Cerebellar cortex (tissue), 1 donor: ENCODE results near the gene SHC4.

Experiments used
- DNase-seq: peaks from one replicate; pipeline ENCODE4 v3.0.0-alpha.2; 2015; ENCODE audit warnings: low spot score

SHC4 gene

DNA sequence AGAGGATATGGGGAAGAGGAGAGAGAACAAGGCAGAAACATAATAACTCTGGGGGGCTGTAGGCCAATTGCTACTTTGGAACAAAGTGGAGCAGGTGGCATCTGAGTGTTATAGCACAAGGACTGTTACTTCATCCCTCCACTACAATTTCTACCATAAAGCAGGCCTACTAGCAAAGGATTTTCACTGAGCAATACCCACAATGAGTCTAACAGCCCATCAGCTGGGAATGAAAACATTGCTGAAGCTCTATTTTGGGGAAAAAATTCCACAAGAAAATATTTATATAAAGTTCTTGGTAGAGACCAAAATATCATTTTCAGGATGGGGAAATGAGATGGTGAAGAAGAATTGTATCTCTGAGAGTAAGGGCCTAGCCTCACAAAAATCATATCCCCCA, 3.6 kb upstream of the SHC4 start:
- no peak for DNase-seq

- no peak for DNase-seq
These were observed 3.0 kb upstream of the SHC4 start for GRCh38 chr15:48966595-48967301.

DNA sequence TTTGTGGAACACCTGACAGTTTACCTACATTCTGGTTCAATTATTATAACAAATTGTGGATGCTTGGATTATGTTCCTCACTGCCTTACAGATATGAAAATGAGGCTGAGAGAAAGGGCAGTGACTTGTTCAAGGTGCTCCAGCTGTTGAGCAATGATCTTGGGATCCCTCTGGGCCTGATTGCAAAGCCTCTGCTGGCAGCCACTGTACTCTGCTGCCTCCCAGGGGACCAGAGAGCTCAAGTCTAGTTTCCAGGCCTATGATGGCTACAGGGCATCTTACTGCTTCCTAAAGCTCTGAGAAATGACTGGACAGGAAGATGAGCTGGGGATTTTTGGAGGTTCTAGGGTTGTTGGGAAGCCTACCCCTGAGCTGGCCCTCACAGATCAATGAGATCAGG, 2.3 kb upstream of the SHC4 start:
- DNase-seq, result no peak

DNA sequence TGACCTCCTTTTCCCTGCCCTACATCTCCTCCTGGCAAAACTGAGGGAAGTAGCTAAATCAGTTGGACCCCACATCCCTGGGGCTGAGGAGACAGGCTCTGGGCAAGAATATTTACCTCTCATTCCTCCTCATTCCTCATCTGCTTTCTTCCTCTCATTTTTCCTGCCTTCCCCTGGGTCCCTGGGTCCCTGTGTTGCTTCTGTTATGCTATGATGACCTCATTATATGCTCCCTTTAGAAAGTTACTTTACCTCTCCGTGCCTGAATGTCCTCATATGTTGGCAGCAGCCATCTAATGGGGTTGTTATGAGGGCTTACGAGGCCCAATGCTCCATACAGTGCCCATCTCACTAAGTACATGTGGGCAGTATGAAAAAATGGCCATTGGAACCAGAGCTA, 1.2 kb upstream of the SHC4 start:
- no peak for DNase-seq

DNA sequence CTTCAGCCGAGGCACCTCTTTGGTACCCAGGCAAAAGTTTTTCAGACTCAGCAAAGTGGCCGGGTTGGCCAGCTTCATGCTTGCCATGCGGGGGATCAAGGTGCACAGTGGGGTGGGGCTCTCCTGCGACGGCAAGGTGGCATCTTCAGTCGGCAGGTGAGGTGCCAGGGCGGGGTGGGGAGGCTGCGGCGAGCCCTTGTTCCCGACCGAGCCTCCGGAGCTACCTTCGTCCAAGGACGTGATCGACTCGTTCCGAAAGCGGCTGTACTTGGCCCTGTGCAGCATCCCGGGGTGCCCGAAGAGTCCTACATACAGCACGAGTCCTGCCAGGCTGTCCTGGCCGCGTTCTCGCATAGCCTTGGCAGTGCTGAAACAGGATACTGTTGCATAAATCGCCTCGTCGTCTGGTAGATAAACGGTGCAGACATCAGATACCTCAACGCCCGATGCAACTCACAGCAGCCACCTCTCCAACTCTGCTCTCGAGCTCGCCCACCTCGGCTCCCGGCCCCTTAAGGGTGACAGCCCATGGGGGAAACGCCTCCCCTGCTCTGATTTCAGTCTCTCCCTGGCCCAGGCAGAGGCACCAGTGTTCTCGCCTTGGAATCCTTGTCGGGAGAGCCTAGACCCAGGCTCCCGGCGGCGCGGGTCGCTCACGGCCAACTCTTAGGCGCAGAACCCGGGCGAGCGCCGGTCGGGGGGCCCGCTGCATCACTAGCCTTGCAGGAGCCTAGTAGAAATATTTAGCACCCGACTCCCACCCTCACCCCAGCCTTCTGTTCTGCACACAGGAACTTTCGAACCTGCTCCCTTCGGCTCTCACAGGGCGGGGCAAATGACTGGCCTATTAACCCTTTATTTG, 826 bp downstream of the SHC4 start:
- DNase-seq, result peak; percentile 33

GRCh38 chr15:48955967-48956366, 7.8 kb downstream of the SHC4 start:
- no peak for DNase-seq

GRCh38 chr15:48955370-48955769, 8.3 kb downstream of the SHC4 start:
- DNase-seq, result no peak

GRCh38 chr15:48954538-48954937, 9.2 kb downstream of the SHC4 start:
- no peak for DNase-seq

DNA sequence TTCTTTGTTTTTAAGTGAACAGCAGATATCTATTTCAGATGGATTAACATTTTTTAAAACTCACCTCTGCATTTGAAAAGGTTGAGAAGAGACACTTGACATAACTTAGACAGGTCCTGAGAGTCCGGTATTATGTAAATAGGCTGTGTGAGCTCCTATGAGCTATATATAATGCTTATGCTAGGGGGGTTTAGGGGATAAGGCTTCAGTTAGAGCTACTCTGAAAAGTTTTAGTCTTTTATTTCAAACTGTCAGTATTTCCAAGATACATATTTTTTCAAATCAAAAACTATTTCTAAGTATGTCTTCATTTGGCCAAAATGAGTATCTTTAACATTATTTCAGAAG, 16.9 kb downstream of the SHC4 start:
- no peak for DNase-seq

GRCh38 chr15:48946074-48946839, 17.5 kb downstream of the SHC4 start:
- DNase-seq, result no peak

DNA sequence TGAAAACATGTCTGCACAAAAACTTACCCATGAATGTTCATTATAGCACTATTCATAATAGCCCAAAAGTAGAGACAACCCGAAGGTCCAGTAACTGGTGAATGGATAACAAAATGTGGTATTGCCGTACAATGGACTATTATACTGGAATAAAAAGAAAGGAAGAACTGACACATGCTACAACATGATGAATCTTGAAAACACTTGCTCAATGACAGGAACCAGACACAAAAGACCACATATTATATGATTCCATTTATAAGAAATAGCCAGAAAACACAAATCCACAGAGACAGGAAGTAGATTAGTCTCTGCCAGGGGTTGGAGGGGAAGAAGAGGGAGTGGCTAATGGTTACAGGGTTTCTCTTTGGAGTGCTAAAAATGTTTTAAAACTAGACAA, 18.3 kb downstream of the SHC4 start:
- DNase-seq, result no peak

DNA sequence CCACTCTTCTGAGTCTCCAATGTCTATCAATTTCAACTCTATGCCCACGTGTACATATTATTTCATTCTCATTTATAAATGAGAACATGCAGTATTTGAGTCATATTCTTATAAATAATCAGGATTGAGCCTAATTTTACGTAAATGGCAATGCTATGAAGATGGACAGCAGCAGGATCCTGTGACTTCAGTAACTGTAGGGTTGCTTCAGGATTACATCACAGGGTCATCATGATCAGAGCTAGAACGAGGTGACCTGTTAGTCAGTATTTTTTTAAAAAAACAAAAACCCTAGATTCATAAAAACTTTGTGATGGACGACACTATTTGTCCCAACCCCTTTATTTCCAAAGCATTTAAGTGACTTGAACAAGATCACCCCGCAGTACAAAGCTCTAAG, 21.8 kb downstream of the SHC4 start:
- DNase-seq, result no peak

- DNase-seq, result no peak
These were observed 23.2 kb downstream of the SHC4 start for GRCh38 chr15:48940508-48940907.

DNA sequence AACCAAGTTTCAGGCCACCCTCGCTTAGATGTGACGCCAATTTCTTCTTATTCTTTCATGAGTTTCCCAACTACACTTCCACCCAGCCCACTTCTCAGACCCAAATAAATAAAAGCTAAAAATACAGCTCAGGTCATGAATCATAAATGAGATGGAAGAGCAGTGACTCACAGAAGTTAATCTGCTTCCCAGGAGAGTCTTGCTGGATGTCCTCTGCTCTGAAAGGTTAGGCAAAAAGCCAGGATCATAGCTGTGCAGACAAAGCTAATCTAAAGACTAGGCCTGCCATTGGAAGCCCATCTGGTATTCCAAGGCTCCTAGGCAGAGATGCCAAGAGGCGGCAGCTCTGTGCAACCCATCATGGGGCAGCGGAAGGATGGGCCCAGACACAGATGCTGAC, 24.1 kb downstream of the SHC4 start:
- DNase-seq, result no peak

DNA sequence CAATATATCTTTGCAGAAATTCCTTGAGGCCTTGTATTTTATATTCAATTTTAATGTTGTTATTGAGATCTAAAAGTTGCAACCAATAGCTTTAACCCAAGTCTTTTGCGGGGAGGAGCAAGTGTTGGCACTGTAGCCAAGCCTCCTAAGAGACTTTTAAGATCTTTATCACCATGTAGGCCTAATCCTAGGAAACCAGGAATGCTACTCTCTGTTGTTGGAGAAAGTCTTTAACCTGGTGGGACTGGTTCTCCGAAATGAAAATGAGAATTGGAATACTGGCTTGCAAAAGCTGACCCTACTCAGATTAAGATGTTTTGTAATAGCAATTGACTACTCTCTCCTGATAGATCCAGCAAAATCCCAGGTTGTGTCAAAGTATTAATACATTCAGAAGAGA, 25.8 kb downstream of the SHC4 start:
- no peak for DNase-seq

- no peak for DNase-seq
These were observed 27.1 kb downstream of the SHC4 start for GRCh38 chr15:48936666-48937065.

GRCh38 chr15:48935236-48935635, 28.5 kb downstream of the SHC4 start:
- no peak for DNase-seq

GRCh38 chr15:48930735-48931134, 33.0 kb downstream of the SHC4 start:
- no peak for DNase-seq

DNA sequence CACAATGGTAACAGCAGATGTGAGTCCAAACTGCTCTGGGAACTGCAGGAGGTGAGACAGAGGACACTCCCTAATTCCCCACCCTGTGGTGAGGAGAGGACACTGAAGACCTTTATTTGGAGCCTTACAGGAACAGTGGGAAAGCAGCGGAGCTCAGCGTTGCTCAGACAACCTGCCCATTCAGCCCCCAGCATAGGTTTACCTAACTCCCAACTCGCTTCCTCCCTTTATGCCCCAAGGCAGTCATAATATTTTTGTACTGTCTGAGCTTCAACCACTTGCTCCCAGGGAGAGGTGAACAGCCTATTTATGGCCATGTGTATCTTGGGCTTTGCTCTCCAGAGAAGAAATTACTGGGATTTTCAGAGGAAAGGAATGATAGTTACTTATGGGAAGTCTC, 34.1 kb downstream of the SHC4 start:
- no peak for DNase-seq

DNA sequence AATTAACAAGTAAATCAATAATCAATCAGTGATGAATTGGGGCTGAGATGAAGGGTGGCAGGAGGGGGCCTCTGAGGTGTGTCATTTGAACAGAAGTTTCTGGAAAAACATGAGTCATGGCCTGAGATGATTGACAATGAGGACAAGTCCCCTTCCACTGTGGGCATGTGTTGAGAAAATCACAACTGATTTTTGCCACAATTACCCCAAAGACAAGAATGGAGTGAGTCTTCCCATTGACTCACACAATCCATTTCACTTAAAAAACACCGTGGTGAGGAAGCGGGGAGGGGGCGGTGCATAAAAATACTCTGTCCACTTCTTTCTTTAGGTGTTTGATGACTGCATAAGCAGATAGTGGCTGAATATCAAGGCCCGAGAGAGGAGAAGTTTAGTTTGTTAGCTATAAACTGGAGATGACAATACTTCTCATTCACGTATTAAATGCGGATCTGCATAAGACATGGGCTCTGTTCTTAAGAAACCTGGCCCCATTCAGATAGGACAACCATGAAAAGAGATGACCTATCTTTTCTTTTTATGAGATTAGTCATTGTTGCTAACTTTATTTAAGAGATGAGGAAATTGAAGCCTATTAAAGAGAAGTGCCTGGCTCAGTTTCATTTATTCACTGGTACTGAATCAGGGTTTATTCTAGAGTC, 34.7 kb downstream of the SHC4 start:
- no peak for DNase-seq

DNA sequence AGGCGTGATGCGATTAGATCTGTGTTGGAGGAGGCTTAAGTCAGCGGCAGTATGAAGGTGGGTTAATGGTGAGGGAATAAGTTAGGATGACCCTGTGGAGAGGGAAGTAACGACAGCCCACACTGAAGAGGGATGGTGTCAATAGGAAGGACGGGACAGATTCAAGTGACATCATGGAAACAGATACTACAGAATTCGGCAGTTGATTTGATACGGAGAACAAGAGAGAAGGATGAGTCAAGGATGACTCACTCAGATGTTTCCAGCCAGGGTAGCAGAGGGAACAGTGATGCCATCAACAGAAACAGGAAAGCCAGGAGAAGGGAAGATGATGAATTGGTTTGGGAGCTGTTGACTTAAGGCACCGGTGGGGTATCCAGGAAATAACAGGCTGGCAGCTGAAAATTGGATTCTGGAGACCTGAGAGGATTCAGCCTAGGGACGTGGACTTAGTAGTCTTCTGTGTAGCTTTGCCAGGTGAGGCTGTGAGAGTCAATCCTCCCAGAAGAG, 38.0 kb downstream of the SHC4 start:
- DNase-seq, result no peak
